Activated CD4-positive, alpha-beta T cell treated with anti-CD3 and anti-CD28 coated beads, Interleukin-2, Interleukin-4, amounts not matched to agents 100 ng/mL and 50 ng/mL, durations not matched to agents 16 hours and 8 hours (primary cell): ENCODE measurements around the gene FFAR2.
"Not testable (repeated sequence)": the region's sequence is repeated elsewhere in the genome, so short reads cannot be mapped to it uniquely, and the experiment has no call there.

Experiments used
- DNase-seq: peaks from one replicate; pipeline ENCODE4 v3.0.0-alpha.2; 2020; ENCODE audit warnings: low spot score

FFAR2 gene

DNA sequence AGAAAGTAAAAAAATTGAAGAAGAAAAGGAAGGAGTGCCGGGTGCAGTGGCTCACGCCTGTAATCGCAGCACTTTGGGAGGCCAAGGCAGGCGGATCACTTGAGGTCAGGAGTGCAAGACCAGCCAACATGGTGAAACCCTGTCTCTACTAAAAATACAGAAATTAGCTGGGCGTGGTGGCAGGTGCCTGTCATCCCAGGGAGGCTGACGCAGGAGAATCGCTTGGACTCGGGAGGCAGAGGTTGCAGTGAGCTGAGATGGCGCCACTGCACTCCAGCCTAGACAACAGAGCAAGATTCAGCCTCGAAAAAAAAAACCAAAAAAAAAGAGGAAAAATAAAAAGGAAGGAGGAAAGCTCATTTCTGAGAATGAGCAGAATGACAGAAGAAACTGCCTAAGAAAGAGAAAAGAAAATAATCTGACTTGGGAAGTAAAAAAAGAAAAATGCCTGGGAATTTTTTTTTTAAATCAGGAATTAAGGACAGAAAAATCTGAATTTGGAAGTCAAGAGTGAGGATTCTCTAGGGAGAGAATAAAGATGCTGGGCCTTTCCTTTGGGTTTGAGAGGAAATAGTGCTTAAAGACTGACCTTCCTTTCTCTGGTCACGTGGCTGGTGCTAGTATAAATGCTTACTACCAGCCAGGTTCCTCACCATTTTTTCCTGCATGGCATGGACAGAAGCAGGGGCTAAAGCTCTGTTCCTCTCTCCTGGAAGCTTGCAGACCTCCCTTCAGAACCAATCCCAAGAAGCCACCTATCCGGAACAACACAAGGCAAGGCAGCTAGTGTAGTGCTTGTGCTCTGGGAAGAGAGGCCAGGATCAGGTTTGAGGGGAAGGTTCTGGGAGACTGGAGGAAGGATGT is at the start of gene FFAR2:
Gene FFAR2, plus strand, starts transcription at position 652 of the 864 bp plus-strand sequence. CDS start 1,458 bp downstream, outside the sequence.
- no peak for DNase-seq

DNA sequence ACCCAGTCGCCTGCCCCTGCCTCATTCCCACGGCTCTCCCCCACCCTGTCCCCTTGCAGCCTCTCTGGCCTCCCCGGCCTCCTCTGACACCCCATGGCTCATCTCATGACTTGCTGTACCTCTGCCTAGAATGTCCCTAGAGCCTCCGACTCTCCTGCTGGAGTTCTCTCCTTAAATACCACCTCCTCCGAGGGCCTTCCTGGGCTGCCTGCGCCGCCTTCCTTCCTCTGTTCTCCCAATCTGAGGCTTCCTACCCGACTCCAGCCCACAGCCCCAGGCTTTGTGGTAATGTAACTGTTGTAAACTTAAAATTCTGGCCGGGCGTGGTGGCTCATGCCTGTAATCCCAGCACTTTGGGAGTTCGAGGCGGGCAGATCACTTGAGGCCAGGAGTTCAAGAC is 49.5 kb upstream of the FFAR2 start:
- DNase-seq, result no peak

DNA sequence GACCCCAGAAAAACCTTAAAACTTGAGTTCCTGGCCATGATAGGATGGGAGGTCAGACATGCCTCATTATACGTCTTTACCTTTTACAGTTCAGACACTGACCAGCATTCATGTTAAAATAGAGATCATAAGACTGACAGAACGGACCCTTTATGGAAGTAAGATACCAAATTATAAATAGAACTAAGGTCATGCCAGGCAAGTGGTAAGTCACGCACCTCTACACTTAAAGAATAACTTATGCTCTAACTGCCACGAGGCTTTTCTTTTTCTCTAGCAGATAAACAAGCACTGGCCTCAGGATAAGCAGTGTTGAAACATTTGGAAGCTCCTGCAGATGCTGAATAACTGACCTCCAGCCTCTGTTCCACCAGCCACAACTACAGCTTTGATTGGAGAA is 48.8 kb upstream of the FFAR2 start:
- no peak for DNase-seq

DNA sequence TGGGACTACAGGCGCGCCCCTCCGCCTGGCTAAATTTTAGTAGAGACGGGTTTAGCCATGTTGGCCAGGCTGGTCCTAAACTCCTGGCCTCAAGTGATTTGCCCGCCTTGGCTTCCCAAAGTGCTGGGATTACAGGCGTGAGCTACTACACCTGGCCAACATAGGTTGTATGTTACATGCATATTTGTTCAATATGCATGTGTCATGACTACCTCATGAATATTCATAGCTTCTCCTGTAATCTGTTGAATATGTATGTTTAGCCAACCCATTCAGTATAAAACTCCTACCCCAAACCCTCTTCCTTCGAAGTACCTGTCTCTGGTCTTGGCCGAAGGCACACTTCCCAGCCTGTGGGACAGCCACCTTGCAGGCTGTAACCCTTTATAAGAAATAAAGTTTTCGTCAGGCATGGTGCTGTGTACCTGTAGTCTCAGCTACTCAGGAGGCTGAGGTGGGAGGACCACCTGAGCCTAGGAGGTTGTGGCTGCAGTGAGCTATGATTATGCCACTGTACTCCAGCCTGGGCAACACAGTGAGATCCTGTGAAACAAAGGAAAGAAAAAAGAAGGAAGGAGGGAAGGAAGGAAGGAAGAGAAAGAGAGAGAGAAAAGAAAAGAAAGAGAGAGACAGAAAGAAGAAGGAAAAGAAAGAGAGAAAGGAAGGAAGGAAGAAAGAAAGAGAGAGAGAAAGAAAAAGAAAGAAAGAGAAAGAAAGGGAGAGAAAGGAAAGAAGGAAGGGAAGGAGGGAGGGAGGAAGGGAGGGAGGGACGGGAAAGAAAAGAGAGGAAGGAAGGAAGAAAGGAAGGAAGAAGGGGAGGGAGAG is 47.9 kb upstream of the FFAR2 start:
- no peak for DNase-seq

DNA sequence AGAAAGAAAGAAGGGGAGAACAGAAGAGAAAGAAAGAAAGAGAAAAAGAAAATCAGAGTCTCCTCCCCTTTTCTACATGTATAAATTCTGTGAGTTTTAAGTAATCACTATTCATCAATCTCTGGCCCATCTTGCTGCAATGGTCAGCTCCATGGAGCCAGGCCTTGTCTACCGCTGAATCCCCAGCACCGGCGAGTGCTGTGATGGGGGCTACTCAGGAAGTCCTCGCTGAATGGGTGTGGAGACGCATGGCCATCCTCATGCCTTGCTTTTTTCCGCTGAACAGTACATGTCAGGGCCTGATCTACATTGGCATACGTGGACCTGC is 47.3 kb upstream of the FFAR2 start:
- DNase-seq, result no peak

DNA sequence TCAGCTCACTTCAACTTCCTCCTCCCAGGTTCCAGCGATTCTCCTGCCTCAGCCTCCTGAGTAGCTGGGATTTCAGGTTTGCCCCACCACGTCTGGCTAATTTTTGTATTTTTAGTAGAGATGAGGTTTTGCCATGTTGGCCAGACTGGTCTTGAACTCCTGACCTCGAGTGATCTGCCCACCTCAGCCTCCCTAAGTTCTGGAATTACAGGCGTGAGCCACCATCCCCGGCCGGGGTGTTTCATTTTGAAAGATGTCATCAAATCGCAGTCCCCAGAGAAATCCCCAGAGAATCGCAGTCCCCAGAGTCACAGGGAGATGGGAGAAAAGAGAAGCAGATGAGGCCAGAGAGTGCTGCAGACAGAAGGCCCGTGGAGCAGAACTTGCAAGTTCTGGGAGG is 46.6 kb upstream of the FFAR2 start:
- DNase-seq, result not testable (repeated sequence)

DNA sequence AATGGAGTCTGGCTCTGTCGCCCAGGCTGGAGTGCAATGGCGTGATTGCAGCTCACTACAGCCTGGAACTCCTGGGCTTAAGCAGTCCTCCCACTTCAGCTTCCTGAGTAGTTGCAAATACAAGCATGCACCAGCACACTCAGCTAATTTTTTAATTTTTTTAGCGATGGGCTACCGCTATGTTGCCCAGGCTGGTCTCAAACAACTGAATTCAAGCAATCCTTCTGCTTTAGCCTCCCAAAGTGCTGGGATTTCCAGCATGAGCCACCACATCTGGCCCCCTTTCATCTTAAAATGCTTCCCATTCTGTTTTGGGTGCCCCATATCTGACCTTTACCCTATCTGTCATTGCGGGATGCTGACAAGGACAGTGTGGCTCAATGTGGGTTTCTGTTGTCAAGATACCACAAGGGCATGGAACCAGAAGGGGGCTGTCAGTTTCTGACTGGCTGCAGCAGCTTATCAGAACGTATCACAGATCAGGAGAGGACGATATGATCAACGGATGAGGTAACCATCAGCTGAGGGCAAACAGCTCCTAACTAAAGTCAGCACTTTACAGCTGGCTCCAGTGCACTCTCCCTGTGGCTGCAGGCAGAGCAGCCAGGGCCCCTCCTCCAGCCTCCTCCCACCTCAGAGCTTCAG is 44.8 kb upstream of the FFAR2 start:
- peak; percentile 39 for DNase-seq

DNA sequence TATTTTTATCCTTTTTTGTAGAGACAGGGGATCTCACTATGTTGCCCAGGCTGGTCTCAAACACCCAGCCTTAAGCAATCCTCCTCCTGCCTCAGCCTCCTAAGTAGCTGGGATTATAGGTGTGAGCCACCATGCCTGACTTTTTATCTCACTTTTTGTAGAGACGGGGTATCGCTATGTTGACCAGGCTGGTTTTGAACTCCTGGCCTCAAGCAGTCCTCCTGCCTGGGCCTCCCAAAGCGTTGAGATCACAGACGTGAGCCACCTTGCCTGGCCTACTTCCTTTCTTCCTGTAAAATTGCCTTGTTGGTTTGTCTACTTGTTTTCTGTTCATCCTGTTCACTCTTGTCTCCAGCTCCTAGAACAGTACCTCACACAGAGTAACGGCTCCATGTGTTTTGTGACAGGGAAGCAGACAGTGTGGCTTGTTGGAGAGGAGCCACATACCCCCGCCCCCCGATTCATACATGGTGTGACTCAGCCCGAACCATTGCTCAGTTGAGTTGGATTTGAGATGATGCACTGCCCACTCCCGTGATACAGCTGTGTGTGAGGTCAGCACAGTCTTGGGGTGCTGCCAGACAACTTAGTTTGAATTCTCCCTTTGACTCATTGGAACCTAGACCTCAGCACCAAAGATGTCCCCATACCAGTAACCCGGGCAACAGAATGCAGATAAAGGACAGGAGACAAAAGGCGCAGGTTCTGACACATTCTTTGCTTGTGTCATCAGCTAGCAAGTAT is 43.0 kb upstream of the FFAR2 start:
- peak; percentile 62 for DNase-seq

DNA sequence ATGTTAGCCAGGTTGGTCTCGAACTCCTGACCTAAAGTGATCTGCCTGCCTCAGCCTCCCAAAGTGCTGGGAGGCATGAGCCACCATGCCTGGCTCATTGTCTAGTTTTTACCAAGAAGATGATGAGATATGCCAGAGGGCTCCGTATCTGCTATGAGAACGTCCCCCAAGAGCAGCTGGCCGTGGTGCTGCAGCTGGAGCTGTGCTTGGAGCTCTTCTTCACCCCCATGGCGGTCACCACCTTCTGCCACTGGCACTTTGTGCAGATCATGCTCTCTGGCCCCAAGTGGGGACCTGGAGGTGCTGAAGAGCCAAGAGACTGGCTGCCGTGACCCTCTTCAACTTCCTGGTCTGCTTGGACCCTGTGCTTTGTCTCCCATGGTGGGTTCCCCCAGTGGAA is 40.4 kb upstream of the FFAR2 start:
- no peak for DNase-seq

DNA sequence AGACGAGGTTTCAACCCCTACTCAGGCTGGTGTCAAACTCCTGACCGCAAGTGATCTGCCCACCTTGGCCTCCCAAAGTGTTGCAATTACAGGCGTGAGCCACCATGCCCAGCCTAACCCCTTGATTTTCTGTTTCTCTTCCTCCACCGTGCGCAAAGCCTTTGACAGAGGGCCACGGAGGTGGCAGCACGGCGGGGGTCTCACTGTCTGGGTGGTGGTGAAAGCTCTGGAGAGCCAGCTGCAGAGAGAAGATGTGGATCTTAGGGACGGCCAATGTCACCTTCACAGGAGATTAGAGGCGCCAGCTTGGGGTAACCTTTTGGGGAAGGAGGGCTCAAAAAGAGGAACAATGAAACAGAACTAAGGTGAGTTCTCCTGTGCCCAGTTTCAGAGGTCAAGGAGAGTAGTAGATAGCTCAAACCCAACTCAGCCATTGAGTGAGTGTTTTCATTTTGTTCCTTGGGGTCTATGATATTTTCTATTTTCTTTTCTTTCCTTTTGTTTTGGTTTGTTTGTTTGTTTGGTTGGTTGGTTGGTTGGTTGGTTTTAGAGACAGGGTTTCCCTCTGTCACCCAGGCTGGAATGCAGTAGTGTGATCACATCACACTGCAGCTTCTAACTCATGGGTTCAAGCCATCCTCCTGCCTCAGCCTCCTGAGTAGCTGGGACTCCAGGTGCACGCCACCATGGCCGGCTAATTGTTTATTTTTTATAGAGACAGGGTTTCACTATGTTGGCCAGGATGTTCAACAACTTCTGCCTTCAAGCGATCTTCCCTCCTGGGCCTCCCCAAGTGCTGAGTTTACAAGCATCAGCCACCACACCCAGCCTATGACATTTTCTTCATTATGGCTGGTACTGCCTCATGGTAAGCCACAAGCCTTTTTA is 39.5 kb upstream of the FFAR2 start:
- no peak for DNase-seq

DNA sequence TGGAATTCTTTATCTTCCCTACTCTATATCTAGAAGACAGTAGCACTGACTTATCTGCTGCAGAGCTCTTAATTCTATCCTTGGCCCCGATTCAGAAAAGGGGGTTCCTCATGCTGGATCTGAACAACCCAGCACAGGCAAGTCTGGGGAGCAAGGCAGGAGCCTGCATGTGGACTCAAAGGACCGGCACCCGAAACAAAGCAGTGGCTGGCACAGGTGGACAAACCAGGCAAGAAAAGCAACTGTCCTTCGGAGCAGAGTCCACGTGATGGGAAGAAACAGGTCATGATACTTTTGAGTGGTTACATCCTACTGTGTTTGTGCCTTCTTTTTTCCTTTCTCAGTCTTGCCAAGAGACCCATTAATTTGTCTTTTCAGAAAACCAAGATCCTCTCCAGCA is 38.9 kb upstream of the FFAR2 start:
- DNase-seq, result no peak

DNA sequence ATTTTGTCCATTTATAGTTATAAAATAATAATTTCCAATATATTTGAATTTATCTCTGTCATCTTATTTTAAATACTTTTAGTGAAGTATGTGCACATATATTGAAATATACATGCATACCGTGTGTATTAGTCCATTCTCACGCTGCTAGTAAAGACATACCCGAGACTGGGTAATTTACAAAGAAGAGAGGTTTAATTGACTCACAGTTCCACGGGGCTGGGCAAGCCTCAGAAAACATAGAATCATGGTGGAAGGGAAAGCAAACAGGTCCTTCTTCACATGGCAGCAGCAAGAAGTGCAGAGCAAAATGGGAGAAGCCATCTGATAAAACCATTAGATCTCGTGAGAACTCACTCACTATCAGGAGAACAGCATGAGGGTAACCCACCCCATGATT is 37.6 kb upstream of the FFAR2 start:
- DNase-seq, result no peak

DNA sequence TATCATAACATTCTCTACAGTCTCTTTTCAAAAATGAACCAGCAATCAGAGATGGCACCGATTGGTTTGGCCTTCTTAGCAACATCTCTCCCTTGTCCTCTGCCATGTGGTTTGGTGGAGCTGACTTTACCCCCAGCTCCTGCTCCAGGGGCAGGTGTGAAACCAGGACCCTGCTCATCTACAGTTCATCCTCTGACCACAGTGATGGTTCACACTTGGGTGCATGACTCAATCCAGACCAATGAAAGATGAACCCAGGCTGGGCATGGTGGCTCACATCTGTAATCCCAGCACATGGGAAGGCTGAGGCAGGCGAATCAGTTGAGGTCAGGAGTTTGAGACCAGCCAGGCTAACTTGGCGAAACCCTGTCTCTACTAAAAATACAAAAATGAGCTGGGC is 33.6 kb upstream of the FFAR2 start:
- DNase-seq, result peak; percentile 8

DNA sequence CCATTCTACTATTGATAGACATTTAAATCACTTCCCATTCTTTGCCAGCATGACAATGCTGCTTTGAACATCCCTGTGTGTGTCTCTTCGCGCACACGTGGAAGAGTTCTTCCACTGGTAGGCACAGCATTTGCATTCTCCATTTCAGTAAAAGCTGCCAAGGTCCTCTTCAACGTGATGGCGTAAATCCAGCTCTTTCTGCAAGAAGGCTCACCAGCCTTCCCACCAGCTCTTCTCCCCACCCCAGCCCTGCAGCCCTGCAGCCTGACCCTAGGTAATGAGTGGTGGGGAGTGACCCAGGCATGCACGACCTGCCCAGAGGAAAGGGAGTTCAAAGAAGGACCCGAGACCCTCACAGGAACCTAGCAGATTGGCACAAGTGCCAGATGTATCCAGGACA is 31.7 kb upstream of the FFAR2 start:
- DNase-seq, result no peak

DNA sequence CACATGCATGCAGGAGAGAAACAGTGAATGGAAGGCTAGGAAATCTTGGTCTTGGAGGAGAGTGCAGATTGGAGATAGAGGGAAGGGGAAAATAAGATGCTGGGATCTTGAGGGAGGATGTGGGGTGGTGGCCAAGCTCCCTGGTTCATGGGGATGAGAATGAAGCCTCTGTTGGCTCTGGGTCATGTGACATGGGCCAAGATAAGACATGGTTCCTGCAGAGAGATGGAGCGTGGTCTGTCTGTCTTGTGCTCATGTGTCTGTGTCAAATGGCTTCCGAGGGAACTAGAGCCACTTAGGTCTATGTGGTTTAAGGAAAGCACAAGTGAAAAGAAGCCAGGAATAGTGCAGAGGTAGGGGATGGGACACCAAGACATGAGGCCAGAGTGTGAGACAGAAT is 30.8 kb upstream of the FFAR2 start:
- DNase-seq, result no peak

DNA sequence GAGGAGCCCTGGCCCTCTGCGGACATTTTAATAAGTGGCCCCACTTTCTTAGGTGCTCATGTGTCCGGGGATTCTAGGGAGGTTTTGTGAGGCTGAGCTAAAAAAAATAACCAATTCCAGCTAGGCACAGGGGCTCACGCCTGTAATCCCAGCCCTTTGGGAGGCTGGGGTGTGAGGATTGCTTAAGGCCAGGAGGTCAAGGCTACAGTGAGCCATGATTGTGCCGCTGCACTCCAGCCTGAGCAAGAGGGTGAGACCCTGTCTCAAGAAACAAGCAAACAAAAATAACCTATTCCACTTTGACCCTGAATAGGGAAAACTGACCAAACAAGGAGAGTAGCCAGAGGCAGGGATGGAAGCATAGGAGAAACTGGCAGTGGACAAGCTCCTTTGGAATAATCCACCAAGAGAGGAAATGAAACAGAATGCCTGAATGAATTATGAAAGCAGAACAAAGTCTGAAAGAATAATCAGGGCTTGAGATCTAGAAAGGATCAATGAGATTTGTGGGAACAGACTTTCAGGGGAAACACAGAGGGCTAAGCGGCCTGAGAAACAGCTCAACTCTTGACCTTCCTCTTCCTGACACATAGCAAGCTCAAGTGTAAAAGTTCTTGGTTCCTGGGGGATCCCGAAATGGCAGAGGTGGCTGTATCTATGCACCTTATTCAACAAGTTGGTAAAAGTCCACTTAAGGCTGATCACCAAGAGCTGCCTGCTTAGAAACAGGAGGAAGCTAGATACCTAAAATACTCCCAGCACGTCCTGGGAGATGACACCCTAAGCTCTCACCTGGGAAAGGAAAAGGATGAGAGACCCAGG is 30.1 kb upstream of the FFAR2 start:
- no peak for DNase-seq

DNA sequence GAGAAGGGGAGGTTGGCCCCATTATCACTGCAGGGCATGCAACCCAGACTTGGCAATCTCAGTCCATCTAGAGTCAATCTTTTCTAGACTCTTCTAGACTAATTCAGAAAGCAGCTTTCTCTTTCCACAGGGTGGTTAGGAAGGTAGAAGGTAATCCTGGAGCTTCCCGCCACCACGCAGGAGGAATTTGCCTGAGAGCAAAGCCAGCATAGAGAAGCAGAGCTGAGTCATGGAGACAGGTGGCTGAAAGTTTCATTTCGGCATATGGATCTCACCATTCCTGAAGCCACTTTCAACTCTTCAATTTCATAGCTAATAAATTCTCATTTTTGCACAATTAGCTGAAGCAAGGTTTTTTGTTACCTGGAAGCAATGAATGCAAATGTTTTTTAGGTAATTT is 29.0 kb upstream of the FFAR2 start:
- no peak for DNase-seq

DNA sequence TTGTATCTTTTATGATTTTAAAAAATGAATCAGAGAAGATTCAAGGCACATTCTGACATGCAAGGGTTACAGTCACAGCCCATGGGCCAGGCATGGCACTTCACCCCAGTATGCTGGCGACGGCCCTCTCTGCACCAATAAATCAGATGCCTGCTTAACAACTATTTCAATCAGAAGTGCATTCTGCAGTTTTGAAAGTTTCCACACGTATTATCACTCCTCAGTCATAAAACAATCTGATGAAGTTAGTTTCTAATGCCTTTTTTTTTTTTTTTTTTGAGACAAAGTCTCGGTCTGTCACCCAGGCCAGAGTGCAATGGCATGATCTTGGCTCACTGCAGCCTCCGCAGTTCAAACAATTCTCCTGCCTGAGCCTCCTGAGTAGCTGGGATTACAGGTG is 28.3 kb upstream of the FFAR2 start:
- no peak for DNase-seq

DNA sequence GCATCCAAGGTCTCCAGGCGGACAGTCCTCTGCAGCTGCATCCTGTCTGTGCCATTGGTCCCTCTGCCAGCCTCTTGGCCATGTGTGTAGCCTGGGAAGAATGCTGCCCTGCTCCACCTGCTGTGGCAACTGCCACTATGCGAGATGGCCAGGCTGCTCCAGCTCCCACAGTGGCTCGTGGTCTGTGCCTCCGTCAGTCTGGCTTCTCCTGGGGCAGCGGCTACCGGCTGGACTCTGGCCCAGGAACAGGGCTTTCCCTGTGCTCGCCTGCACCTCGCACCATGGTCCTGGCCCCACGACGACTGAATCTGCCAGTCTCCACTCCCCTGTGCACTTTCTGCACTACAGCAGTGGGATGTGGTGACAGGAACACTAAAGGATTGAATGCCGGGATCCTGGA is 26.7 kb upstream of the FFAR2 start:
- DNase-seq, result no peak

DNA sequence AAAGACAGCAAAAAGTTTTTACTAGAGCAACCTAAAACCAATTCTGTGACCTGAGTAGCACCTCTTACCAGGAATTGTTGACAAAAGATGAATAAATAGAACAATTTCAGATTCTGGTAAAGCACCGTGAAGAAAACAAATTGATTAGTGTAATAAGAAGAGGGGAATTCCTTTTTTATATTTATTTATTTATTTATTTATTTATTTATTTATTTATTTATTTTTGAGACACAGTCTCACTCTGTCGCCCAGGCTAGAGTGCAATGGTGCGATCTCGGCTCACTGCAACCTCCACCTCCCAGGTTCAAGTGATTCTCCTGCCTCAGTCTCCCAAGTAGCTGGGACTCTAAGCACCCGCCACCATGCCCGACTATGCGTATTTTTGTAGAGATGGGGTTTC is 24.7 kb upstream of the FFAR2 start:
- DNase-seq, result not testable (repeated sequence)
